ENCODE results near the gene SBK3.
"Not testable (repeated sequence)": the region's sequence is repeated elsewhere in the genome, so short reads cannot be mapped to it uniquely, and the experiment has no call there.

Gene SBK3

DNA sequence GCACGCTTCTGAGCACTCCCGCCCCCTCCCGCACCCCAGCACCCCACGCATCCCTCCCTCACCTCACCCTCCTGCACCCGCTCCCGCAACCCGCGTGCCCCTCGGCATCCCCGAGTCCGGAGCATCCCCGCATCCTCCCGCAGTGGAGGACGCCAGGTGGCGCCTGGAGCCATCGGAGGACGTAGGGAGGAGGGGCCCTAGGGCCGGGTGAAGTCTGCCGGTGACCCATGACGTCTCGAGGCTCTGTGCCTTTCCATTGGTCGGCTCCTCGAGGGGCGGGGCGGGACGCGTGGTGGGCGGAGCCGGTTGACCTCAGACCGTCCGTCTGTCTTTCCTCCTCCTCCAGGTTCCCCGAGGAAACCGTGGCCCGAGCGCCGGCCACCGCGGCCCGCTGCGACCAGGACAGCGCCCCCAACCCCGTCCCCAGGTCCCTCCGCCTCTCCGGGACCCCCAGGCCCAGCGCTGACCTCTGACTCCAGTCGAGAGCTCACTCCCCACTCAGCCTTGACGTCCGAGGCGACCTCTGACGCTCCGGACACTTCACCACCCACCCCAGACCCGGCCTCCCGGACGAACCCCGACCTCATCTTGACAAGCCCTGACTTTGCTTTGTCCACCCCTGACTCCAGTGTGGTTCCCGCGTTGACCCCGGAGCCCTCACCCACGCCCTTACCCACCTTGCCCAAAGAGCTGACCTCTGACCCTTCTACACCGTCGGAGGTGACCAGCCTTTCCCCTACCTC, 28.3 kb downstream of the SBK3 start:
- peak; percentile 93 for DNase-seq (ENCODE audit: low spot score)

DNA sequence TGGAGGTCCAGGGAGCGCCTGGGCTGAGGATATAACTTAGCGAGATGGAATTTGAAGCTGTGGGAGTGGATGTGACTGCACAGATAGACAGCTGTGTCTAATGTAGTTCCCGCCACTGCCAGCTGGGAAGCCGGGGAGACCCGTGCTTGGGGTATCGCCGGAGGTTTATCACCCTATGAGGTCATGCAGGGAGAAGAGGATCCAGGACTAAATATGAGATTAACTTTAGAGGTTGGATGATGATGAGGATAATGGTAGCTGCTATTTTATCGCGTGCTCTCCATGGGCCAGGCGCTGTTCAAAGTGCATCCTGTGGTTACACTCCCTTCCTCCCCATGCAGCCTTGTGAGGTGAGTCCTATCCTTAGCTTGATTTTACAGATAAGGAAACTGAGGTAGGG, 37.2 kb downstream of the SBK3 start:
- no peak for DNase-seq (ENCODE audit: low spot score)

DNA sequence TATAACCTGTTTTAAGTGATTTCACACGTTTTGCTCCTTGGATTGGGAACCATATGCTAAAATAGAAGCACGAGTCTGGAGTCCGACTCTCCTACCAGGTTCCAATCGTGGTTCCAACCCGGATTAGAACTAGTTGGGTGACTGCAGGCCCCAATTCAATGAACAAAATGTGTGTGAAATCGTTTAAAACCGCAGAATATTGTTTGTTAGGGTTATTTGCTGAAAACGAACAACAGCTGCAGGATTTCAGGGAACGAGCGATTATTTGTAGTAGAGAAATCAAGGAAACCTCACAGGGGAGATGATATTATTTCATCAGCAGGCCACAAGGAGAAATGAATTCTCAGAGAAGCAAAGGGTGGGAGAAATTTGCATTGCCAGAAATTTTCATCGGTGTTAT, 40.4 kb downstream of the SBK3 start:
- DNase-seq (ENCODE audit: low spot score) = no peak

DNA sequence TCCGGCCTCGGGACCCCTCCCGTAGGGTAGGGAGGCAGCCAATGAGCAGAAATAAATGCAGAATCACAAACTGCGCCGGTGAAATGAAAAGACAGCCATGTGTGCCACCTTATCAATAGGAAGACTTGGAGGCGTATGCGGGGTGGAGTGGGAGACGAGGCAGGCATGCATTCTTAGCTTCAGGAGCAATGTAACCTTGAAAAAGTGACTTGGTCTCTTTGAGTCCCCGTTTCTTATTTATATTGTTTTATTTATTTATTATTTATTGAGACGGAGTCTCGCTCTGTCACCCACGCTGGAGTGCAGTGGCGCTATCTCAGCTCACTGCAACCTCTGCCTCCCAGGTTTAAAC, 41.1 kb downstream of the SBK3 start:
- DNase-seq (ENCODE audit: low spot score) = no peak

DNA sequence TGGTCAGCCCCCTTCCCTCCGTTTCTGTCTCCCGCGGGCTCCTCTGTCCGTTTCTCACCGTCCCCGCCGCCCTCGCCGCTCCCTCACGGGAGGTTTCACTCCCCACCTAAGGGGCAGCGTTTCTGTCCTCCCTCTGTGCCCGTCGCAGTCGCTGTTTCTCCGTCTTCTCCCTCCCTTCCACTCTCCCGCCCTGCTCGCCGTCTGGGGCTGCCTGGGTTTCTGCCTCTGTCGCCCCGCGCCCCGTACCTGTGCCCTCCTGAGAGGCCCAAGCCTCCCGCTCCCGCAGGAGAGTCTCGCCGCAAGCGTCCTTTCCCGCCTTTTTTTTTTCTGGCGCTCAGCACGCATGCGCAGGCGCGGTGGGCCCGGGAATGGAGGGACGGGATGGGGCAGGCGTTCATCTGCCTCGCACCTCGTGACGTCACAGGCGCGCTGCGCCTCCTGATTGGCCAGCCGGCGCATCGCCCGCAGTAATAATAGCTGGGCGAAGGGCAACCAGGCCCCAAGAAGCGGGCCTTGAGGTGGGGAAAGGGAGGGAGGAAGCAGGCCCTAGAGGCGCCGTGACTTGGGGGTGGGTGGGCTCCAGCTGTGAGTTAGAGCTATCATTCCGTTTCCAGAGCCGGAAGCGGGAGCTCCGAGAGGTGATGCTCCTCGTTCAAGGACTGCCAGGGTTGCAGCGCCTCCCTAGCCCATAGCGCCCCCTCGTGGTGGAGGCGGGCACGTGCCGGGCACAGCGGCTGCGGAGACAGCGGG, 41.7 kb downstream of the SBK3 start:
- DNase-seq (ENCODE audit: low spot score) = peak; percentile 72

DNA sequence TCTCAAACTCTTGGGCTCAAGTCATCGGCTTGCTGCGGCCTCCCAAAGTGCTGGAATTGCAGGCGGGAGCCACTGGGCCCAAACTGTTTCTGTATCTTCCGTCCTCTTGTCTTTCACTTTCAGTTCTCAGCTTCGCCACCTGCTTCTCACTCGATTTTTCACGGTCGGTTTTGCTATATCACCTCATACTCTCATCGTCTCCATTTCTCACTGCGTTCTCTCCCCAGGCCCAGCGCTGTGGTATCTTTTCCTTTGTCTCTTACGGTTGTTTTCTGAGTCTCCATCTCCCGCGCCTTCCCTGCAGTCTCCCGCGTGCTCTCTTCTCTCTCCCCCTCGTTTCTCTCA, 42.2 kb downstream of the SBK3 start:
- DNase-seq (ENCODE audit: low spot score) = no peak

DNA sequence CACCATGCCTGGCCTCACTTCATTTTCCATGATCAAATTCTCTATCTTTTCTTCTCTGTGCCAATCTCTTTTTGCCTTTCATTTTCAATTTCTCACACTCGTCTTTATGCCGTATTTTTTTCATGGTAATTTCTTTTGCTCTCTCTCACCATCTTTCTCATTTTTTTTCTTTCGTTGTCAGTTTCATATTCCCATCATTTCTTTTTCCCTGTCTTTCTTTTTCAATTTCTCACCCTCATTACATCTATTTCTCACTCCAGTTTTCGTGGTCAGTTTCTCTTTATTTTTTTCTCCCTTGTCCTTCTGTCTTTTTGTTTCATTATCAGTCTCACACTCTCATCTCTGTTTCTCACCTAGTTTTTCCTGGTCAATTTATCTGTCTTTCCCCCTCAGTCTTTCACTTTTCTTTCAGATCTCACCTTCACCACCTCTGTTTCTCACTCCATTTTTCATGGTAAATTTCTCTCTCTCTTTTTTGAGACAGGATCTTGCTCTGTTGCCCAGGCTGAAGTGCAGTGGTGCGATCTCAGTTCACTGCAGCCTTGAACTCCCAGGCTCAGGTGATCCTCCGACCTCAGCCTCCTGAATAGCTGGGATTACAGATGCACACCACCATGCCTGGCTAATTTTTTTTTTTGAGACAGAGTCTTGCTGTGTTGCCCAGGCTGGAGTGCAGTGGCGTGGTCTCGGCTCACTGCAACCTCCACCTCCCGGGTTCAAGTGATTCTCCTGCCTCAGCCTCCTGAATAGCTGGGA, 43.0 kb downstream of the SBK3 start:
- no peak for DNase-seq (ENCODE audit: low spot score)

DNA sequence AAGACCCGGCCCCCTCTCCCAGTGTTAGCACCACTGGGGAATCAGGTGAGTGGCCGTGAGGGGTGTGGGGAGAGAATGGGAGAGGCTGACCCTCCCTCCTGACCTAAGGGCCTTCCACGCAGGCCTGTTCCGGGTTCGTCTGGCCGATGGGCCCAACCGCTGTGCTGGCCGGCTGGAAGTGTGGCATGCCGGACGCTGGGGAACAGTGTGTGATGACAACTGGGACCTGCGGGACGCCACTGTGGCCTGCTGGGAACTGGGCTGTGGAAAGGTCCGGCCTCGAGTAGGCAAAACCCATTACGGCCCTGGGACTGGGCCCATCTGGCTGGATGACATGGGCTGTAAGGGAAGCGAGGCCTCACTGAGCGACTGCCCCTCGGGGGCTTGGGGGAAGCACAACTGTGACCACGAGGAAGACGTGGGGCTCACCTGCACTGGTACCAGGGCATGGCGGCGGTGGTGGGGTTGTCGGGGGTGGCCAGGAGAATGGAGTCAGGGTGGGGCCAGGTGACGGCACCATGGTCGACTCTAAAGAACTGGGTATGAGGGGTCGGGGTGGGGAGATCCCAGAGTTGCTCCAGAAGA, 44.9 kb downstream of the SBK3 start:
- no peak for DNase-seq (ENCODE audit: low spot score)

DNA sequence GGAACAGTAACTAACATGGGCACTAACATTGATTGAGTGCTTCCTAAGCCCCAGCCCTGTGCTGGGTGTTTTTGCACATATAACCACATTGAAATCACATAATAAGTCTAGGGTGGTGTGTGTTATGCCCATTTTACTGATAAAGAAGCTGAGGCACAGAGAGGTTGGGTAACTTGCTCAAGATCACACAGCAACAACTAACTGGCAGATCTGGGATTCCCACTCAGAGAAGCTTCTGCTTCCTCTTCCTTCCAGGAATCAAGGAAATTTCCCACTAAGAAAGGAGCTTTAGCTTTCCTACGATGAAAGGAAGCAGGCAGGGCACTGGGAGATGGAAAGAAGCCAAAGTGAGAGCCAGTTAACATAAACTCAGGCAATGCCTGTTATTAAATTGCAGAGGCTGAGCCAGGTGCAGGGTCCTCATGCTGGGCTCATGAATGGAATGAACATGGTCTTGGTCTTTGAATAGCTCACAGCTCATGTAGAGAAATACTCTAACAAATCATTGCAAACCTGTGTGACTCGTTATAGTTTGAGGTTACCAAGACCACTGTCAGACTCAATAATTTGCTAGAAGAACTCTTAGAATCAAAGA, 47.0 kb downstream of the SBK3 start:
- no peak for DNase-seq (ENCODE audit: low spot score)

DNA sequence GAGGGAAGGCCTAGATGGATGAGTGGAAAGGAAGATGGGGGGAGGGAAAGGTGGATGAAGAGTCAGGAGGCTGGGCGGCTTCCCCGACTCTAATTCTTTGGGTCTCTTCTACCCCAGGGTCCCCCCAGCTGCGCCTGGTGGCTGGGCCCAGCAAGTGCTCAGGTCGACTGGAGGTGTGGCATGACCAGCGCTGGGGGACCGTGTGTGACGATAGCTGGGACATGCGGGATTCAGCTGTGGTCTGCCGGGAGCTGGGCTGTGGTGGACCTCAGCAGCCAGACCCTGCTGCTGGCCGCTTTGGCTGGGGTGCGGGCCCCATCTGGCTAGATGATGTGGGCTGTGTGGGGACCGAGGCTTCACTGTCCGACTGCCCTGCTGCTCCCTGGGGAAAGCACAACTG, 47.6 kb downstream of the SBK3 start:
- no peak for DNase-seq (ENCODE audit: low spot score)

DNA sequence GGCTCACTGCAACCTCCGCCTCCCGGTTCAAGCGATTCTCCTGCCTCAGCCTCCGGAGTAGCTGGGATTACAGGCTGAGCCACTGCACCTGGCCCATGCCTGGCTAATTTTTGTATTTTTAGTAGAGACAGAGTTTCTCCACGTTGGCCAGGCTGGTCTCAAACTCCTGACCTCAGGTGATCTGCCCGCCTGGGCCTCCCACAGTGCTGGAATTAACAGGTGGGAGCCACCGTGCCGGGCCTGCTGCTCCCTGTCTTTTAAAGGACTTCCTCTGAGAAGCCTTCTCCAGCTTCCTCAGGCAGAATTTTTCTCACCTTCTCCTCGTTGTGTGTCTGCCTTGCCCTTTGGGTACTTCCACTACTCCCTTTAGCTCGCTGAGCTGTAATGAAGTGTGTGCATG, 48.5 kb downstream of the SBK3 start:
- not testable (repeated sequence) for DNase-seq (ENCODE audit: low spot score)

DNA sequence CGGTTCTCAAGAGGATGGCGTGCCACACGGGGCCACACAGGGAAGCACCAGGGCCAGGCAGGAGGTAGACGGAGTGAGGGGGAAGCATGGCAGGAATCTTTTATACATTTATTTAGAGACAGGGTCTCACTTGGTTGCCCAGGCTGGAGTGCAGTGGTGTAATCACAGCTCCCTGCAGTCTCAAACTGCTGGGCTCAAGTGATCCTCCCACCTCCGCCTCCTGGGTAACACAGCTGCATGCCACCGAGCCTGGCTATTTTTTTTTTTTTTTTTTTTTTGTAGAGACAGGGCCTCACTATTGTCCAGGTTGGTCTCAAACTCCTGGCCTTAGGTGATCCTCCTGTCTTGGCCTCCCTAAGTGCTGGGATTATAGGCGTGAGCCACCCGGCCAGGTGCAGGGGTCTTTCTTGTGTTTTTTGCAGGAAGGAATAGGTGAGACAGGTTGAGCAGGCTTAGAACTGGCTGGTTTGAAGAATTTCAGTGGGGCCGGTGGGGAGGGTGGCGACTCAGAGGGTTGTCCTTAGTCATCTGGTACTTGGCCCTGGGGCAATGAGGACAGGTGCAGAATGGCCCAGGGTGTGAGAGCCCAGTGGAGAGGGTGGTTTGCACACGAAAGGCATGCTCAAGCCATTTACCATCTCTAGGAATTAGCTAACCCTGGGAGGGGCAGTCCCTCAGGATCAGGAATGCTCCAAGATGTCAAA, 49.5 kb downstream of the SBK3 start:
- no peak for DNase-seq (ENCODE audit: low spot score)

DNA sequence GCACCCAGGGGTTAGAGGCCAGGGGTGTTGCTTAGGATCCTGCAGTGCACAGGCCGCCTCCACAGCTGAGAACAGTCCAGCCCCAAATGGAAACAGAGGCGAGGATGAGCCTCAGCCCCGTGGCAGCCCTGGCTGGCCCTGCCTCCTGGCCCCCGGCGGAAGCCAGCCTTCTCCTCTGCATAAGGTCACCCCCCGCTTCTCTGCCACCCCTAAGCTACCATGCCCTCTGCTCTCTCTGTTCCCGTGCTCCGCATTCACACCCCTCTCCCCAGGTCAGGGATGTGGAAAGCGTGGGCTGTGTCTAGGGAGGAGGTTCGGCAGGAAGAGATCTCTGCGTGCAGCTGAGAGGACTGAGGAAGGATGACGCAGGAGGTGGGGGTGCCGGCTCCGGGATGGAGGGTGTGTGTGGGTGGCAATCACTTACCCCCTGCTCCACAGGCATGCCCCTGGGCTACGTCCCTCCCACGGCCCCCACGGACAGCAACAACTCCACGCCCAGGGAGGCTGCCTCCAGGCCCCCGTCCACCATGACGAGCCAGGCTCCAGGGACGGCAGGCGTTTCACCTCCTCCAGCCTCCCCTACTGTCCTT, 51.1 kb downstream of the SBK3 start:
- no peak for DNase-seq (ENCODE audit: low spot score)

DNA sequence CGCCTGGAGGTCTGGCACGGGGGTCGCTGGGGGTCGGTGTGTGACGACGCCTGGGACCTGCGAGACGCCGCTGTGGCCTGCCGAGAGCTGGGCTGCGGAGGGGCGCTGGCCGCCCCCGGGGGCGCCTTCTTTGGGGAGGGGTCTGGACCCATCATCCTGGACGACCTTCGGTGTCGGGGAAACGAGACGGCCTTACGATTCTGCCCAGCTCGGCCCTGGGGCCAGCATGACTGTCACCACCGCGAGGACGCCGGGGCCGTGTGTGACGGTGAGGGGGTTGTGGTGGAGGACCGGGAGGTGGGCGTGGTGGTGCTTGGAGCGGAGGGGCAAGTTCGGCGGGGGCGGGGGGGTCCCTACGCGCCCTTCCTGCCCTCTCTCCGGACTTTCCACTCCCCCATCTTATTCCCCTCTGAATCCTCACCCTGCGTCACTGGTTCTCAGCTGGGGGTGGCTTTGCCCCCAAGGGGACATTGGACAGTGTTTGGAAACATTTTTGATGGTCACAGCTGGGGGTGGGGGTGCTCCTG, 51.6 kb downstream of the SBK3 start:
- DNase-seq (ENCODE audit: low spot score) = no peak

DNA sequence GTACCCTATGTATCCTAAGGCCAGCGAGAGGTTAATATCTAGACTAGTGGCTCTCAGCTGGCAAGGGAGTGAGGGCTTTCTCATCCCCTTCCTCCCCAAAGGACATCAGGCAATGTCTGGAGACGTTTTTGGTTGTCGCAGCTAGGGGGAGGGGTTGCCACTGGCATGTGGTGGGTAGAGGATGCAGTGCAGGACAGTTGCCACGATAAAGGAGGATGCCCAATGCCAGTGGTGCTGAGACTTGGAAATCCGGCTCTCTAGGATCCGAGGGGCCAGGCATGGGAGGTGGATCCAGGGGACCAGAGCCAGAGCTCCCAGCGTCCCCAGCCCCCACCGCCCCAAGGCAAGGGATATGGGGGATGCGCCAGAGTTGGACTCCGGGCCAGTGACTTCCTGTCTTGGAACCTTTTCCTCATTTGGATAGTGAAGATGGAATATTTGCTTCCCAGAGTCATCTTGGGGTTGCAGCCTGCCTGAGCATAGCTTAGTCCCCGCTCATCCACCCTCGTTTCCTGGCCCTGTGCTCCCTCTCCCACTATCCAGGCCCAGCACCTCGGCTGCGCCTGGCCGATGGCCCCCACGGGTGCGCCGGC, 52.2 kb downstream of the SBK3 start:
- DNase-seq (ENCODE audit: low spot score) = no peak

DNA sequence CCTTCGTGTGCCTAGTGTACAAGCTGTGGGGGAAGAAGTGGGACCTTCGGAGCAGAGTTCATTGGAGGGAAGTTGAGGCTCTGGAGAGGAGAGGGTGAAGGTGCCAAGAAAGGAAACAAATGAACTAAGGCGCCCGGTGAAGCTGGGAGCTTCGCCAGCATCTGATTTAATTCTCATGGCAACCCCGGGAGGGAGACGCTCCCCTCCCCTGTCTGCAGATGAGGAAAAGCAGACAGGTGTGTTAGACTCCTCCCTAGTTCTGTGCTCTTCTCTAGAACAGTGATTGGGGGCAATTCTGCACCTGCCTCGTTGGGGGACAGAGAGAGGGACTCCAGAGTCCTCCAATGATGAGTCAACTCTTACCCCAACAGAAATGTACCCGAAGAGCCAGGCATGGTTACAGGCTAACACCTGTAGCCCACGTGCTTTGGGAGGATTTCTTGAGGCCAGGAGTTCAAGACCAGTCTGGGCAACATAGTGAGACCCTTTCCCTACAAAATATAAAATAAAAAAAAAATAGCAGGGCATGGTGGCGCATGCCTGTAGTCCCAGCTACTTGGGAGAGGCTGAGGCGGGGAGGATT, 52.9 kb downstream of the SBK3 start:
- DNase-seq (ENCODE audit: low spot score) = no peak

DNA sequence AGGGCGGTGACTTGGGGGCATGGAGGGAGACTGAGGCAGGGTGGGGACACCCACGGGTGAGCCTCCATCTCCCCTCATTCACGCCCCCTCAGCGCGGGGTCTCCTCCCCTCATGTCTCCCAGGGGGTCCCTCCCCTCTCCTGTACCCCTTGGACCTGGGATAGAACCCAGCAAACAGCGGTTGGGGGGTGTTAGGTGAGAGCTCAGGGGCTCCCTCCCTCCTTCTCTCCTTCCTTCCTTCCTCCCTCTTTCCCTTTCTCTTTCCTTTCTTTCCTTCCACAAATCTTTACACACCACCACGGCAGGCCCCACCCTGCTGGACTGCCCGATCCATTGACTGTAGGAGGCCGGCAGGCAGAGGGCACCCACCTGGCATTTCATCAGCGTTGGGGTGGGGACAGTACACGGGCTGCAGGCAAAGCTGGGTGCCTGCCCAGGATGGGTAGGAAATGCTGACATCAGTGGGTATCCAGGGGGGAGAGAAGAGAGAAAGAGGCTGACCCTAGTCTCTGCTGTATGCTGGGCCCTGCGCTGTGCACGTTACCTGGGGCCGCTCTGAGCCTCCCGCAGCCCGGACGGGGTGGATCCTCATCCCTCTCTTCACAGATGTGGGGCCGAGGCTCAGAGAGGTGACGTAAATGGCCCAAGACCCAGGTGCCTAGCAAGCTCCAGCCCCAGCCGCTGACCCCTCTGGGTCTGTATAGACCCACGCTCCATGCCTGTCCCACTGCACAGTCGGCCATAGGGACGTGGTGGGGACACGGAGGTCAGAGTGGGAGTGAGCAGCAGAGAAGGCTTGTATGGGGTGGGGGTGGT, 53.6 kb downstream of the SBK3 start:
- DNase-seq (ENCODE audit: low spot score) = no peak

All from RKO (cell line).